NCI-H2196 treated with DMSO at 0.1 percent for 48 hours (cell line): ENCODE data around the gene SFXN1.
"Not testable (repeated sequence)": the region's sequence is repeated elsewhere in the genome, so short reads cannot be mapped to it uniquely, and the experiment has no call there.

Experiments used
- DNase-seq: peaks from one replicate; lab custom pipeline; 2025; ENCODE audit not compliant: unreplicated experiment; lab: John Stamatoyannopoulos, UW

Gene SFXN1

GRCh38 chr5:175493726-175494125 is 15.4 kb downstream of the SFXN1 start:
- DNase-seq, result no peak

GRCh38 chr5:175494264-175495183 is 16.2 kb downstream of the SFXN1 start:
- DNase-seq, result no peak

DNA sequence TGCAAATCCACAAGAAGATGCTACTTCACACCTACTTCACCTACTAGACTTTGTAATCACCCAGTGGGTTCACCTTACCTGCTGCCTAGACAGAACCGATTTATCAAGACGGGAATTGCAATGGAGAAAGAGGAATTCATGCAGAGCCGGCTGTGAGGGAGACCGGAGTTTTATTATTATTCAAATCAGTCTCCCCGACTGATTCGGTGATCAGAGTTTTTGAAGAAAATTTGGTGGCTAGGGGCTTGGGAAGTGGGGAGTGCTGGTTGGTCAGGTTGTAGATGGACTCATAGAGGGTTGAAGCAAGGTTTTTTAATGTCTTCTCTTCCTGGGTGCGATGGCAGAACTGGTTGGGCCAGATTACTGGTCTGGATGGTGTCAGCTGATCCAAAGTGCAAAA is 23.4 kb downstream of the SFXN1 start:
- DNase-seq, result no peak

GRCh38 chr5:175507671-175508070 is 29.3 kb downstream of the SFXN1 start:
- not testable (repeated sequence) for DNase-seq

DNA sequence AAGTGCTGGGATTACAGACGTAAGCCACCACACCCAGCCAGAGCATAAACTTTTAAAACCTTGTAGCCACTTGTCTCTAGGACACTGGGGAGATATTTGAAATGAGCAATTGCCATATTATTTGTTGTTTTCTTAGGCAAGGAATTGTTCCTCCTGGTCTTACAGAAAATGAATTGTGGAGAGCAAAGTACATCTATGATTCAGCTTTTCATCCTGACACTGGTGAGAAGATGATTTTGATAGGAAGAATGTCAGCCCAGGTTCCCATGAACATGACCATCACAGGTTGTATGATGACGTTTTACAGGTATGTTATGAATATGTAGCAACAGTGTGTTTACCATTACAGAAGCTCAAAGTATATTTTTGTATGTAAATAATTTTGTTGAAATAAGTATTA is 30.5 kb downstream of the SFXN1 start:
- no peak for DNase-seq

DNA sequence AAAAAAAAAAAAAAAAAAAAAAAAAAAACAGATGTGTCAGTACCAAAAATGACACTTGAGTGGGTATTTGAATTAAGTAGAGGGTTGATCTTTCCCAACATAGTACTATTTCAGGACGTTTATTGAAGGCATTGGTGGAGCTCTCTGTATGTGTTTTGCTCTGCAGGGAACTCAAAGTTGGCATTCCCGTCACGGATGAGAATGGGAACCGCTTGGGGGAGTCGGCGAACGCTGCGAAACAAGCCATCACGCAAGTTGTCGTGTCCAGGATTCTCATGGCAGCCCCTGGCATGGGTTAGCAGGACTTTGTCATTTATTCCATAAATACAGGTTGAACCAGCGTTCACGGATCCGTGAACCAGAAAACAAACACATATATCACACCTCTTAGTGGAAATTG is 34.9 kb downstream of the SFXN1 start:
- no peak for DNase-seq

- no peak for DNase-seq
These were observed 35.4 kb downstream of the SFXN1 start for GRCh38 chr5:175513726-175514125.

- no peak for DNase-seq
These were observed 38.8 kb downstream of the SFXN1 start for GRCh38 chr5:175516933-175517823.

GRCh38 chr5:175517824-175518450 is 39.6 kb downstream of the SFXN1 start:
- no peak for DNase-seq

GRCh38 chr5:175519006-175519405 is 40.6 kb downstream of the SFXN1 start:
- DNase-seq, result no peak

GRCh38 chr5:175520321-175520720 is 42.0 kb downstream of the SFXN1 start:
- no peak for DNase-seq

GRCh38 chr5:175520873-175521272 is 42.5 kb downstream of the SFXN1 start:
- DNase-seq, result no peak

DNA sequence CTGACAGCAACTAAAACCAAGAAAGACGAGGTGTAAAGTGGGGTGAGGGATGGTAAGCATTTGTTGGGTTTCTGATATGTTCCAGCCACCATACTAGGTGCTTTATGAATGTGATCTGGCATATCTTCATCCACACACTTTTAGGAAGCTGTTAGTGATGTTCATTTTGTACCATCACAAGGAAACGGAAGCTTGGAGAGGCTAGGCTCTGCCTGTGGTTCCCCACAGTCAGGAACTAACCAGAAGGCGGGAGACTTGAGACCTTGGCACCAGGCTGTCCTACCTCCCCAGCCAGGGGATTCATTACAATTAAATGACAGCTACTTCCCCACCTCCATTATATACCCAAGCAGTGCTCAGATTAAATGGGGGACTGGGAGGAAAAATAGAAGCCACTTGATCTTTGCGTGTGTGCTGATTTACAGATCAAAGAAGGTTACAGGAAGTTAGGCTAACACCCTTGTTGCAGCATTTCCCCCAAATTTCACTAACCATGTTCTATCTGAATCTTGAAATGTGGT is 43.0 kb downstream of the SFXN1 start:
- no peak for DNase-seq

- DNase-seq, result no peak
These were observed 44.9 kb downstream of the SFXN1 start for GRCh38 chr5:175523292-175523691.

- DNase-seq, result no peak
These were observed 45.9 kb downstream of the SFXN1 start for GRCh38 chr5:175524211-175524610.

DNA sequence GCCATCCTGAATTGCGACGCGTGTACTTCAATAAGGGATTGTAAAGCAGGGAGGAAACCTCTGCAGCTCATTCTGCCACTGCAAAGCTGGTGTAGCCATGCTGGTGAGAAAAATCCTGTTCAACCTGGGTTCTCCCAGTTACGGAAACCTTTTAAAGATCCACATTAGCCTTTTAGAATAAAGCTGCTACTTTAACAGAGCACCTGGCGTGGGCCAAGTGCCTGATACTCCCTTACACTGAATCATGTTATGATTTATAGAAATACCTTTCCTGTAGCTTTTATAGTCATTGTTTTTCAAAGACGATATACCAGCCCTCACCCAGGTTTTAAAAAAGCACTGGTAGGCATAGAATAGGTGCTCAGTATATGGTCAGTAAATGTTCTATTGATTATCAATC is 48.3 kb downstream of the SFXN1 start:
- DNase-seq, result no peak

GRCh38 chr5:175531361-175531760 is 53.0 kb downstream of the SFXN1 start:
- no peak for DNase-seq

DNA sequence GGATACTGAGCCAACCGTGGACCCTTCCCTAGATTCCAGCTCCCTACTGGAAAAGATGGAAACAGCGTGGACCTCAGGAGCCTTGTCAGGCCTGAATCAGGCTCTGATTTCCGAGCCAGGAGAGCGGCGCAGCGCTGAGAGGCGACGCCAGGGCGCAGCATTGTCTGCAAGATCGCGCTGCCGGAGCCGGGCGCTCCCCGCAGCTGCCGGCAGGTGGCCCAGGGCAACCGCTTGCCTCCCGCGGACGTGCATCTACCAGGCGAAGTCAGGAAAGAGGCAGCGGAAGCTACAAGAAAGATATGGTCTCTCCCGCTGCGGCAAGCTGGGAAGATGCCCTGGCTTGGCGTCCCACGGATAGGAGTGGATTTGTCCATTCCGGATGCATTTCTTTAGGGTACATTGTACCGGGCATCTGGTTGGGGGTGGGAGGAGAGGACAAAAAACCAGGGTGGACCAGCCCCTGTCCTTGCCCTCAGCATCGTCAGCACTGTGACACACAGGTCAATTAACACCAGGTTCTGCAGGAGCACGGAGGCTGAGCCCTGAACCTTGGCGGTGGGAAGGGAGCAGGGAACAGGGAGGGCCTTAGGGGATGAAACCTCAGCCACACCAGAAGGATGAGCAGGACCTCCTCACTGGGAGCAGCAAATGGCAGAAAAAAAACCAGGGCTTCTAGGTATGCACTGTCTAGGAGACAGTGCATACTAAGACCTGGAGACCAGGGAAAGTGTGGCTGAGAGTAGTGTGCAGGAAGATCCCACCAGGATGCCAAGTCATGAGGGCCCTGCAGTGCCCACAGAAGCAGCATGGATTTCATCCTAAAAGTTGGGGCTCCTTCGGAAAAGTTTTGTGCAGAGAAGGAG is 55.9 kb downstream of the SFXN1 start:
- peak; percentile 73 for DNase-seq

DNA sequence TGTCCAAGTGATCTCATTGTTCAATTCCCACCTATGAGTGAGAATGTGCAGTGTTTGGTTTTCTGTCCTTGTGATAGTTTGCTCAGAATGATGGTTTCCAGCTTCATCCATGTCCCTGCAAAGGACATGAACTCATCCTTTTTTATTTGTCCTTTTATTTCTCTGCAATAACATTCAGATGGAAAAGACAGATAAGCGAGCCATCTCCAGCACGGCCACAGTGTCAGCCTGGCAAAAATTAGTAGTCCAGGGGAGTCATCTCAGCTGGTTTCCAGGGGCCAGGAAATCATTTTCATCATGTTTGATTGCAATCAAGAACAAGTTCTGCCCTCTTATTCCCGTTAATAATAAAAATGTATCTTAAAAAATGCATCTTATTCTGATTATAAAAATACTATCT is 57.0 kb downstream of the SFXN1 start:
- DNase-seq, result not testable (repeated sequence)

- DNase-seq, result no peak
These were observed 57.4 kb downstream of the SFXN1 start for GRCh38 chr5:175535796-175536195.
